ENCODE data around the gene ERI3. TPM values are rescaled to one million over a fixed set of nuclear protein-coding genes. Genes with fewer than 3 reads are reported as not detected.
A peak's percentile ranks its signal among the peaks of the same experiment; 100 is the strongest.

Gene ERI3
- polyA plus RNA-seq, 1 donor from 2014 or later = 41.6 TPM

GRCh38 chr1:44270686-44271628, 84.1 kb downstream of the ERI3 start:
- Mint-ChIP-seq H3K4me3 (no peak overlapping the region), H3K27me3 (no peaks in the 10 kb centered on the region), H3K27ac (peak overlapping the region in 1 of 3 donors; percentile 47), H3K4me1 (peaks cover 4 to 11% (median 6%) of the 10 kb centered on the region in 3 donors), H3K9me3 (no peaks in the 10 kb centered on the region), H3K36me3 (peaks cover 9% of the 10 kb centered on the region)

- peaks cover 0 to 5% (median 2%) of the 10 kb centered on the region in 3 donors for H3K4me1 Mint-ChIP-seq
- no peak overlapping the region for H3K4me3 Mint-ChIP-seq
- no peaks in the 10 kb centered on the region for H3K27me3 Mint-ChIP-seq
- H3K27ac Mint-ChIP-seq = no peak overlapping the region
- peaks cover 8% of the 10 kb centered on the region for H3K36me3 Mint-ChIP-seq
- H3K9me3 Mint-ChIP-seq = no peaks in the 10 kb centered on the region
Measured at GRCh38 chr1:44268054-44268453, 87.0 kb downstream of the ERI3 start.

GRCh38 chr1:44267438-44267837, 87.6 kb downstream of the ERI3 start:
- Mint-ChIP-seq H3K4me1 (peaks cover 0 to 5% (median 2%) of the 10 kb centered on the region in 3 donors), H3K4me3 (no peak overlapping the region), H3K27ac (no peak overlapping the region), H3K36me3 (peaks cover 8% of the 10 kb centered on the region), H3K9me3 (no peaks in the 10 kb centered on the region), H3K27me3 (no peaks in the 10 kb centered on the region)

GRCh38 chr1:44266400-44267344, 88.4 kb downstream of the ERI3 start:
- no peak overlapping the region for H3K4me3 Mint-ChIP-seq
- no peak overlapping the region for H3K27ac Mint-ChIP-seq

GRCh38 chr1:44265656-44266358, 89.2 kb downstream of the ERI3 start:
- H3K4me3 Mint-ChIP-seq = no peak overlapping the region
- no peaks in the 10 kb centered on the region for H3K9me3 Mint-ChIP-seq

More at GRCh38 chr1:44266400-44267344, 88.4 kb downstream of the ERI3 start:
- peaks cover 8% of the 10 kb centered on the region for H3K36me3 Mint-ChIP-seq
- H3K4me1 Mint-ChIP-seq = peaks cover 0 to 6% (median 5%) of the 10 kb centered on the region in 3 donors
- H3K27me3 Mint-ChIP-seq = no peaks in the 10 kb centered on the region
- no peaks in the 10 kb centered on the region for H3K9me3 Mint-ChIP-seq

GRCh38 chr1:44264451-44264771, 90.6 kb downstream of the ERI3 start:
- Mint-ChIP-seq H3K36me3 (peaks cover 10% of the 10 kb centered on the region), H3K27me3 (no peaks in the 10 kb centered on the region), H3K4me1 (peaks cover 4 to 8% (median 7%) of the 10 kb centered on the region in 3 donors), H3K27ac (no peak overlapping the region), H3K9me3 (no peaks in the 10 kb centered on the region), H3K4me3 (no peak overlapping the region)

More at GRCh38 chr1:44265656-44266358, 89.2 kb downstream of the ERI3 start:
- Mint-ChIP-seq H3K27me3 (no peaks in the 10 kb centered on the region), H3K4me1 (peaks cover 4 to 10% (median 9%) of the 10 kb centered on the region in 3 donors), H3K27ac (no peak overlapping the region), H3K36me3 (peaks cover 10% of the 10 kb centered on the region)

DNA sequence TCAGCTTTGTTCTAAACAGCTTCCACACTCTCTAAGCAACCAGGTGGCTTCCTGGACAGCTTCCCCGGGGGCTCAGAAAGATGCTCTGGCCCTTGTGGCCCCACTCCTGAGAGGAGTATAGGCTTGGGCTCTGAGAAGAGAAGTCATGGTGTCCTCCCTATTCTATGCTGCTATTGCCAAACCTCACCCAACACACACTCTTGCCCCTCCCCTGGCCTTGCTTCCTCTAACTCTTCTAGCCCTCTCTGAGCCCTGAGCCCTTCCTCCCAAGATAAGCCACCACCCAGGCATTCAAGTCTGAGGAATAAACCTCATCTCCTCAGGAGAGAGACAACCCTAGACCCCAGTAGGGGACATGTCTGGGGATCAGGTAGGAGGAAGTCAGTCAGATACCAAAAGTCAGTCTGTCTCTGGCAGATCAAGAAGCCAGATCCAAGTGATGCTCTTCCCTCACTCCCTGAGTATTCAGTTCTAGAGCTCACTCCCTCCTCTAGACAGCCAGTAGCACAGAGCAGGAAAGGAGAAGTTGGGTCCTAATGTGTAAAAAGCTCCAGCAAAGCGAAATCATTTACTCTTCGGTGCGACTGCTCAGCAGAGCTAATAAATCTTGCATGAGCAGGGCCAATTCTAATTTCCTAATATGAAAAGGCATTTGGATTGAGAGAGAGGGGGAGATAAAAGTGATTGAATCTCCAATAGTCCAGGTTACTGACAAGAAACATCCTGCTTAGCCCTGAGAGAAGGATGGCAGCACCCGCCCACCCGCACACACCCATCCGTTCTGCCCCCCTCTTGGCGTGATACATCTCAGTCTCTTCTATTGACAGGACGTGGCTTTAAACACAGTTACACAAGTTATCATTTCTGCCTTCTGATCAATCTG, 91.2 kb downstream of the ERI3 start:
- Mint-ChIP-seq H3K27me3 (no peaks in the 10 kb centered on the region), H3K4me1 (peaks cover 4 to 8% (median 7%) of the 10 kb centered on the region in 3 donors), H3K4me3 (no peak overlapping the region), H3K27ac (no peak overlapping the region), H3K36me3 (peaks cover 4% of the 10 kb centered on the region), H3K9me3 (no peaks in the 10 kb centered on the region)

DNA sequence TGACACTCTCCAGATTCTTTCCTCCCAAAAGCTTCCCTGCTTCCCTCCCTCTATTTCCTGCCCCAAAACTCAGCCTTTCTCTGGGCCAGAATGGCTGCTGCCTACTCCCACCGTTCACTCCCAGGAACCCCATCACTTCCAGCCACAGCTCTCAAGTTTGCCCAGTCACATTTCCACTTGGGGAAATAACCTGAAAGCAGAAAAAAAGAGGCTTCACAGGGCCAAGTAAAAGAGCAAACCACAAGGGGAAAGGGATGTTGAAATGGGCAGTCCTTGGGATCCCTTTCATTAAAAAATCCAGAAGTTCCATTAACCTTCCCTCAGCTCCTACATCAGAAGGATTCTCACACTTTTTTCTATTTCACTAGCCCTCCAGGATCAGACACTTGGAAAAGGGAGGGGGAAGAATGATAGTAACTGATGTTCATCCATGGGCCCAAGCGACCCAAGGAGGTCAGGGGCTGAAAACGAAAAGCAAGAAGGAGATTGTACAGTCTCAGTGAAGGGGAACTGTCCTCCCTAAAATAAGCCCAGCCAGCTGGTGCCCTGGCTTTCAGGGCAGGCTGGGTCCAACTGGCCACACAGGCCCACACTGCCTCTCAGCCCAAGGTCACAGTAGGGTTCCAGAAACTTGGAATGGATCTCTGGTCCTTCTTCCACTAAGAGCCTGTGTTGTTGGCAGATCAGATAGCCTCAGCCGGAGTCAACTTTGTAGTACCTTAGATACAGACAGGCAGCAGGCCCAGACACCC, 92.1 kb downstream of the ERI3 start:
- Mint-ChIP-seq H3K27me3 (no peaks in the 10 kb centered on the region), H3K27ac (no peak overlapping the region), H3K4me1 (peaks cover 4 to 8% (median 7%) of the 10 kb centered on the region in 3 donors), H3K4me3 (no peak overlapping the region), H3K9me3 (no peaks in the 10 kb centered on the region), H3K36me3 (peaks cover 4% of the 10 kb centered on the region)

GRCh38 chr1:44262414-44262813, 92.6 kb downstream of the ERI3 start:
- Mint-ChIP-seq H3K36me3 (peaks cover 4% of the 10 kb centered on the region), H3K9me3 (no peaks in the 10 kb centered on the region), H3K27ac (no peak overlapping the region), H3K27me3 (no peaks in the 10 kb centered on the region), H3K4me1 (peaks cover 4 to 8% (median 7%) of the 10 kb centered on the region in 3 donors), H3K4me3 (no peak overlapping the region)

DNA sequence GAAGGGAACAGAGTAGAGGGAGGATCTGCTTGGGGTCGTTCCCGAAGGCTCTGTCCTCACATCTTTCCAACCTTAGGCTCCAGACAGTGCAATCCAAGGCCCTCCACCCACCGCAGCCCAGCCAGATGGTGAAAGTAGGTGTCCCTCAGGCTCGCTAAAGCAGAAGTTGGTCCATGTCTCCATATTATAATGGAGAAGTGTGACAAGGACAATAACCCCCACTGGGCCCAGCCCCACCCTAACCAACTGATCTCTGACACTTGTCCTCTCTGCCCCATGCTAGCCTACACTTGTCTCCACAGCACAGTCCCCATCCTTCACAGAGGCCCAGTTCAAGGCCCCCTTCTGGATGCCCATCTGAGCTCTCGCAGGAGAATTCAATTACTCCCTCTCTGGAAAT, 93.1 kb downstream of the ERI3 start:
- Mint-ChIP-seq H3K9me3 (no peaks in the 10 kb centered on the region), H3K27ac (no peak overlapping the region), H3K4me1 (peaks cover 4 to 8% (median 7%) of the 10 kb centered on the region in 3 donors), H3K36me3 (peaks cover 5% of the 10 kb centered on the region), H3K27me3 (no peaks in the 10 kb centered on the region), H3K4me3 (no peak overlapping the region)

DNA sequence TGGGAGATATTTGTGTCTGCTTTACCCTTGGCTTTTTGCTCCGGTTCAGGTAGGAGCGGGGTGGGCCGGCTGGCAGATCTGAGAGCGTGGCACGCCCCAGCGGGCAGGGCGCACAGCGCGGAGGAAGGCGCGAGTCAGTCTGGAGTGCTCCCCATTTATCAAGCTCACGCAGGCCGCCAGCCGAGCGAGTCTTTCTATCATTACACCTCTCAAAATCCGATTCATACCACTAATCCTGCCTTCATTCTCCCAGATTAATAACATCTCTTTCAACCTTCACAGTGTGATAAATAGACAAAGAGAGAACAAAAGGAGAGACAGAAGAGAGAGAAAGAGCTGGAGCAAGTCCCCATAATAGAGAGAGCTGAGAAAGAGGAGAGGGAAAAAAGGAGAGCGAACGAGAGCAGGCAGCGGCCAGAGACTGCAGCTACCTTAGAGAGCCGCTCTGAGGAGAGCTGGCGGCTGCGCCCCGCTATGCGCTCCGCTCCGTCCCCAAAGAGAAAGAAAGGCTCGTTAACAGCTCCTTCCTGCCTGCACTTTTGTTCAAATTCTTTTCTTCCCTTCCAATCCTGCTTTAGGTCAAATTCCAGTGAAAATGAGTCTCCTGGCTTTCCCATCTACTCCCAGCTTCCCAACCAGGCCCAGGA, 93.8 kb downstream of the ERI3 start:
- H3K36me3 Mint-ChIP-seq = peaks cover 6% of the 10 kb centered on the region
- no peaks in the 10 kb centered on the region for H3K27me3 Mint-ChIP-seq
- no peaks in the 10 kb centered on the region for H3K9me3 Mint-ChIP-seq
- peaks cover 4 to 8% (median 7%) of the 10 kb centered on the region in 3 donors for H3K4me1 Mint-ChIP-seq
- H3K27ac Mint-ChIP-seq = no peak overlapping the region
- no peak overlapping the region for H3K4me3 Mint-ChIP-seq

DNA sequence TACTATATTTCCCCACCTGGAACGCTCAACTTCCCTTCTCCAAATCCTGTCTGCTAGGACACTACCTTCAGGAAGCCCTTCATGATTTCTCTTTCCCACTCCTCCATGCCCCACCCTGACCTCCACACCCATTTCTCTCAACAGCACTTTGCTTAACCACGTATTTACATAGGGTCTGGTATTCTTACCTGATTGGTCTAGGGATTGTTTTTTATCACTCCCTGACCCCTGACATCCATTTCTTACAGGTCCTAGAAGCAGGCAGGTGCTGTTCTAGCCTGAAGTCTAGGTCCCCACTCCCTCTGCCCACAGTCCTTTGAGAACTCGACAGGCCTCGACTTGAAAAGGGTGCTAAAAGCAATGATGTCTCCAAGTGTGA, 94.3 kb downstream of the ERI3 start:
- H3K9me3 Mint-ChIP-seq = no peaks in the 10 kb centered on the region
- no peaks in the 10 kb centered on the region for H3K27me3 Mint-ChIP-seq
- H3K4me3 Mint-ChIP-seq = no peak overlapping the region
- no peak overlapping the region for H3K27ac Mint-ChIP-seq
- H3K4me1 Mint-ChIP-seq = peaks cover 4 to 8% (median 7%) of the 10 kb centered on the region in 3 donors
- peaks cover 6% of the 10 kb centered on the region for H3K36me3 Mint-ChIP-seq

- Mint-ChIP-seq H3K4me1 (peaks cover 4 to 8% (median 7%) of the 10 kb centered on the region in 3 donors), H3K27me3 (no peaks in the 10 kb centered on the region), H3K36me3 (peaks cover 6% of the 10 kb centered on the region), H3K9me3 (no peaks in the 10 kb centered on the region), H3K27ac (no peak overlapping the region), H3K4me3 (no peak overlapping the region)
Measured at GRCh38 chr1:44259090-44259489, 96.0 kb downstream of the ERI3 start.
